NCI-H774 (cell line): ENCODE results near the gene PTEN.
"Not testable (repeated sequence)": the region's sequence is repeated elsewhere in the genome, so short reads cannot be mapped to it uniquely, and the experiment has no call there.

Experiments
- DNase-seq: peaks from one replicate; lab custom pipeline; 2025; lab: John Stamatoyannopoulos, UW

The PTEN gene

GRCh38 chr10:87872828-87873227 lies 9.4 kb downstream of the PTEN start:
- no peak for DNase-seq

GRCh38 chr10:87873656-87874055 lies 10.2 kb downstream of the PTEN start:
- no peak for DNase-seq

GRCh38 chr10:87875929-87876571 lies 12.6 kb downstream of the PTEN start:
- no peak for DNase-seq

GRCh38 chr10:87878664-87879459 lies 15.4 kb downstream of the PTEN start:
- DNase-seq, result no peak

GRCh38 chr10:87880336-87880735 lies 16.9 kb downstream of the PTEN start:
- no peak for DNase-seq

- not testable (repeated sequence) for DNase-seq
Observed at GRCh38 chr10:87881373-87882059, 18.1 kb downstream of the PTEN start.

GRCh38 chr10:87882555-87883294 lies 19.3 kb downstream of the PTEN start:
- no peak for DNase-seq

GRCh38 chr10:87886635-87887034 lies 23.2 kb downstream of the PTEN start:
- DNase-seq, result no peak

GRCh38 chr10:87887146-87887545 lies 23.7 kb downstream of the PTEN start:
- DNase-seq, result no peak

GRCh38 chr10:87887548-87888289 lies 24.3 kb downstream of the PTEN start:
- no peak for DNase-seq

- no peak for DNase-seq
Observed at GRCh38 chr10:87895430-87895829, 32.0 kb downstream of the PTEN start.

- no peak for DNase-seq
Observed at GRCh38 chr10:87896216-87896615, 32.8 kb downstream of the PTEN start.

- not testable (repeated sequence) for DNase-seq
Observed at GRCh38 chr10:87897957-87898356, 34.5 kb downstream of the PTEN start.

GRCh38 chr10:87903396-87903795 lies 40.0 kb downstream of the PTEN start:
- DNase-seq, result not testable (repeated sequence)

GRCh38 chr10:87913156-87913921 lies 49.9 kb downstream of the PTEN start:
- no peak for DNase-seq

- no peak for DNase-seq
Observed at GRCh38 chr10:87915406-87915805, 52.0 kb downstream of the PTEN start.

GRCh38 chr10:87915989-87916388 lies 52.6 kb downstream of the PTEN start:
- DNase-seq, result no peak

GRCh38 chr10:87916515-87916914 lies 53.1 kb downstream of the PTEN start:
- no peak for DNase-seq

GRCh38 chr10:87918254-87918859 lies 54.9 kb downstream of the PTEN start:
- no peak for DNase-seq

GRCh38 chr10:87920538-87920937 lies 57.1 kb downstream of the PTEN start:
- DNase-seq, result no peak
